Activated naive CD8-positive, alpha-beta T cell (primary cell): Measurements from ENCODE around the gene FLT3.

Experiments used
- H3K27ac Mint-ChIP-seq: one replicate; pipeline ENCODE4 v1.8.0; 2021; ENCODE audit warnings: mixed read lengths
- H3K27me3 Mint-ChIP-seq: one replicate; pipeline ENCODE4 v1.8.0; 2021; ENCODE audit warnings: mixed read lengths
- H3K36me3 Mint-ChIP-seq: one replicate; pipeline ENCODE4 v1.8.0; 2021; ENCODE audit warnings: mixed read lengths
- H3K4me1 Mint-ChIP-seq: one replicate; pipeline ENCODE4 v1.8.0; 2021; ENCODE audit warnings: low read depth, mixed read lengths
- H3K4me3 Mint-ChIP-seq: one replicate; pipeline ENCODE4 v1.8.0; 2021; ENCODE audit warnings: mild to moderate bottlenecking, mixed read lengths
- H3K9me3 Mint-ChIP-seq: one replicate; pipeline ENCODE4 v1.8.0; 2021; ENCODE audit warnings: low read depth, mixed read lengths

The FLT3 gene

GRCh38 chr13:28067491-28067890 is 32.9 kb downstream of the FLT3 start:
- H3K4me1 Mint-ChIP-seq: peaks cover 8% of the 10 kb centered on the region
- no peak overlapping the region for H3K4me3 Mint-ChIP-seq
- no peak overlapping the region for H3K27ac Mint-ChIP-seq
- H3K27me3 Mint-ChIP-seq: no peaks in the 10 kb centered on the region
- H3K36me3 Mint-ChIP-seq: no peaks in the 10 kb centered on the region
- no peaks in the 10 kb centered on the region for H3K9me3 Mint-ChIP-seq

GRCh38 chr13:28058866-28059613 is 41.3 kb downstream of the FLT3 start:
- H3K36me3 Mint-ChIP-seq: no peaks in the 10 kb centered on the region
- H3K4me3 Mint-ChIP-seq: no peak overlapping the region
- H3K27ac Mint-ChIP-seq: no peak overlapping the region
- no peaks in the 10 kb centered on the region for H3K9me3 Mint-ChIP-seq
- H3K4me1 Mint-ChIP-seq: no peaks in the 10 kb centered on the region
- peaks cover 7% of the 10 kb centered on the region for H3K27me3 Mint-ChIP-seq

- Mint-ChIP-seq H3K4me3 (no peak overlapping the region), H3K36me3 (no peaks in the 10 kb centered on the region), H3K27ac (no peak overlapping the region), H3K4me1 (no peaks in the 10 kb centered on the region), H3K27me3 (peaks cover 7% of the 10 kb centered on the region), H3K9me3 (no peaks in the 10 kb centered on the region)
Measured at GRCh38 chr13:28056970-28057712, 43.2 kb downstream of the FLT3 start.

- no peak overlapping the region for H3K27ac Mint-ChIP-seq
- H3K36me3 Mint-ChIP-seq: no peaks in the 10 kb centered on the region
- H3K4me3 Mint-ChIP-seq: no peak overlapping the region
- peaks cover 7% of the 10 kb centered on the region for H3K27me3 Mint-ChIP-seq
- H3K9me3 Mint-ChIP-seq: no peaks in the 10 kb centered on the region
- no peaks in the 10 kb centered on the region for H3K4me1 Mint-ChIP-seq
Measured at GRCh38 chr13:28056426-28056825, 44.0 kb downstream of the FLT3 start.

GRCh38 chr13:28055357-28055756 is 45.0 kb downstream of the FLT3 start:
- Mint-ChIP-seq H3K27me3 (peaks cover 7% of the 10 kb centered on the region), H3K36me3 (no peaks in the 10 kb centered on the region)

GRCh38 chr13:28052945-28053344 is 47.4 kb downstream of the FLT3 start:
- Mint-ChIP-seq H3K36me3 (no peaks in the 10 kb centered on the region), H3K4me3 (no peak overlapping the region), H3K27ac (no peak overlapping the region), H3K9me3 (no peaks in the 10 kb centered on the region), H3K27me3 (peaks cover 7% of the 10 kb centered on the region), H3K4me1 (peaks cover 6% of the 10 kb centered on the region)

More at GRCh38 chr13:28055357-28055756, 45.0 kb downstream of the FLT3 start:
- no peaks in the 10 kb centered on the region for H3K9me3 Mint-ChIP-seq
- no peak overlapping the region for H3K27ac Mint-ChIP-seq
- no peak overlapping the region for H3K4me3 Mint-ChIP-seq
- H3K4me1 Mint-ChIP-seq: no peaks in the 10 kb centered on the region

- Mint-ChIP-seq H3K4me1 (peaks cover 9% of the 10 kb centered on the region), H3K36me3 (no peaks in the 10 kb centered on the region), H3K4me3 (no peak overlapping the region), H3K27me3 (no peaks in the 10 kb centered on the region), H3K9me3 (no peaks in the 10 kb centered on the region), H3K27ac (no peak overlapping the region)
Measured at GRCh38 chr13:28049880-28050875, 50.2 kb downstream of the FLT3 start.

- Mint-ChIP-seq H3K9me3 (no peaks in the 10 kb centered on the region), H3K27me3 (no peaks in the 10 kb centered on the region)
Measured at GRCh38 chr13:28049215-28049614, 51.2 kb downstream of the FLT3 start.

GRCh38 chr13:28048768-28049167 is 51.6 kb downstream of the FLT3 start:
- Mint-ChIP-seq H3K4me1 (peaks cover 9% of the 10 kb centered on the region), H3K27ac (no peak overlapping the region), H3K4me3 (no peak overlapping the region), H3K9me3 (no peaks in the 10 kb centered on the region), H3K27me3 (no peaks in the 10 kb centered on the region), H3K36me3 (no peaks in the 10 kb centered on the region)

More at GRCh38 chr13:28049215-28049614, 51.2 kb downstream of the FLT3 start:
- Mint-ChIP-seq H3K36me3 (no peaks in the 10 kb centered on the region), H3K4me1 (peaks cover 9% of the 10 kb centered on the region), H3K27ac (no peak overlapping the region), H3K4me3 (no peak overlapping the region)

GRCh38 chr13:28047757-28048388 is 52.5 kb downstream of the FLT3 start:
- no peaks in the 10 kb centered on the region for H3K27me3 Mint-ChIP-seq
- no peaks in the 10 kb centered on the region for H3K36me3 Mint-ChIP-seq
- H3K9me3 Mint-ChIP-seq: no peaks in the 10 kb centered on the region
- peak overlapping the region; percentile 9 for H3K4me3 Mint-ChIP-seq
- peaks cover 9% of the 10 kb centered on the region for H3K4me1 Mint-ChIP-seq
- H3K27ac Mint-ChIP-seq: no peak overlapping the region

- H3K4me3 Mint-ChIP-seq: no peak overlapping the region
- H3K27me3 Mint-ChIP-seq: no peaks in the 10 kb centered on the region
- no peaks in the 10 kb centered on the region for H3K36me3 Mint-ChIP-seq
- no peak overlapping the region for H3K27ac Mint-ChIP-seq
- H3K4me1 Mint-ChIP-seq: peaks cover 9% of the 10 kb centered on the region
- H3K9me3 Mint-ChIP-seq: no peaks in the 10 kb centered on the region
Measured at GRCh38 chr13:28046981-28047380, 53.4 kb downstream of the FLT3 start.

GRCh38 chr13:28045861-28046260 is 54.5 kb downstream of the FLT3 start:
- Mint-ChIP-seq H3K27ac (no peak overlapping the region), H3K36me3 (no peaks in the 10 kb centered on the region), H3K9me3 (no peaks in the 10 kb centered on the region)

GRCh38 chr13:28044608-28045007 is 55.8 kb downstream of the FLT3 start:
- no peaks in the 10 kb centered on the region for H3K9me3 Mint-ChIP-seq
- H3K27ac Mint-ChIP-seq: no peak overlapping the region
- H3K4me3 Mint-ChIP-seq: no peak overlapping the region
- peaks cover 2% of the 10 kb centered on the region for H3K27me3 Mint-ChIP-seq
- H3K4me1 Mint-ChIP-seq: peaks cover 9% of the 10 kb centered on the region
- no peaks in the 10 kb centered on the region for H3K36me3 Mint-ChIP-seq

More at GRCh38 chr13:28045861-28046260, 54.5 kb downstream of the FLT3 start:
- H3K4me3 Mint-ChIP-seq: no peak overlapping the region
- H3K4me1 Mint-ChIP-seq: peaks cover 9% of the 10 kb centered on the region
- peaks cover 2% of the 10 kb centered on the region for H3K27me3 Mint-ChIP-seq

- peaks cover 2% of the 10 kb centered on the region for H3K27me3 Mint-ChIP-seq
- H3K9me3 Mint-ChIP-seq: no peaks in the 10 kb centered on the region
- no peaks in the 10 kb centered on the region for H3K36me3 Mint-ChIP-seq
- H3K27ac Mint-ChIP-seq: no peak overlapping the region
- H3K4me1 Mint-ChIP-seq: peaks cover 6% of the 10 kb centered on the region
- H3K4me3 Mint-ChIP-seq: no peak overlapping the region
Measured at GRCh38 chr13:28043224-28043623, 57.2 kb downstream of the FLT3 start.
